ENCODE measurements around the gene STRA8. TPM values are rescaled to one million over a fixed set of nuclear protein-coding genes. Genes with fewer than 3 reads are reported as not detected.

The STRA8 gene
- total RNA-seq, 1 donor from 2014 or later, result not detected

DNA sequence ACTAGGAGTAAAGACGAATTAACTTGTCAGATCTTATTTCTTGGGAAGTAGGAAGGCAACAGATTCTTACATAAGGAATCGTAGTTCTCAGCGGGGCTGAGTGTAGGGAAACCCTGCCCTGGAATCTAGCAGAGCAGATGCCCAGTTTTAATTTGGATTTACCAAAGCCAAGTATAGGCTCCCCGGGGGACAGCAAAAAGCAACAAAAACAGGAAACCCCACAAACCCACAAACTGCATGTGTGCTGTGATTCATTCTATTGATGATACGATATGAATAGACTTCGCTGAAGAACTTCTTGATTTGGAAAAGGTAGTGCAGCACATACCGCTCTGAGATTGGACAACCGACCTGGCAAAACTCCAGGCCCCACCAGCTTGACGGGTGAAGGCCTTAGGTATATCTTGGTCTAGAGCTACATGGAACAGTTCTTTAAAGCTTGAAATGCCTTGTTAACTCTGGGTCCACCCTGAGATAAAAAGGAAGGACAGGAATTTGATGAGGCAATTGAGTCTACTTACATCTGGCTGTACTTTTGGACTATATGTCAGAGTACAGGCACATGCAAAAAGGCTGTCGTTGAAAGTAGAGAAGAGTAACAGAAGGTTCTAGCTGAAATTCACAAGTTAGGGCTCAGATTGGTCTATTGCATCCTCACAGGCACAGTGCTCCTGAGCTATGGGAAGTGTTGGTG, 49.1 kb downstream of the STRA8 start:
- DNase-seq (ENCODE audit: low read depth), result no peak
- TF ChIP-seq CTCF (conservative IDR thresholded peaks at IDR 0.05; ENCODE audit: low read depth, low read length), result no peak
- H3K4me3 ChIP-seq (ENCODE audit: low read depth, low read length), result no peak overlapping the region

DNA sequence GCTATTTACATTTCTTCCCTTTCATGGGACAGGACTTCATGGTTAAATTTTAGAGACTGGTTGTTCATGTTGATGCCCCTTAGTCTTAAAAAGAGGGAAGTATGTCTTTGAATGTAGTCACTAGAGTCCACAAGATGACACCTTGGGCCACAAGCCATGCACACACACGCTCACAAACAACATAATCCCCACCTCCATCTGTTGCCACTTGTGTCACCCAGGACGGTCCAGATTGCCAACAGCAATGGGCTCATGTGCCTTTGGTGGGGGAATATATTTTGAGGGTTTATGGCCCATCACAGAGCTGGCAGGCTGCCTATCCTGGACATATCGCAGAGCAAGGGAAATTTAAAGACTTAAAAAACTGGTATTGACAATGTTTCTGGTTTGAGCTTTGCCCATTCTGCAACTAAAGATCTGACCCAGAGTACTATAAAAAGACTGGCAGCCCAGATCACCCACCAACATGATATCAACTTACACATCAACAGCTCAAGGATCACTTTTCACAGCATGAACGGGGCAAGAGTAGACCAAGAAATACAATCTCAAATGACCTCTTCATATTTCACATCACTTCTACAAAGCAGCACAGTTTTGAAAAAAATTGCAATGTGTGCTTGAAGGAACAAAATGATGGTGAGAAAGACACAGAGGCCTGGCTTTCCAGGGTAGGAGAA, 50.5 kb downstream of the STRA8 start:
- TF ChIP-seq CTCF (conservative IDR thresholded peaks at IDR 0.05; ENCODE audit: low read depth, low read length), result no peak
- DNase-seq (ENCODE audit: low read depth), result no peak
- H3K4me3 ChIP-seq (ENCODE audit: low read depth, low read length), result no peak overlapping the region

DNA sequence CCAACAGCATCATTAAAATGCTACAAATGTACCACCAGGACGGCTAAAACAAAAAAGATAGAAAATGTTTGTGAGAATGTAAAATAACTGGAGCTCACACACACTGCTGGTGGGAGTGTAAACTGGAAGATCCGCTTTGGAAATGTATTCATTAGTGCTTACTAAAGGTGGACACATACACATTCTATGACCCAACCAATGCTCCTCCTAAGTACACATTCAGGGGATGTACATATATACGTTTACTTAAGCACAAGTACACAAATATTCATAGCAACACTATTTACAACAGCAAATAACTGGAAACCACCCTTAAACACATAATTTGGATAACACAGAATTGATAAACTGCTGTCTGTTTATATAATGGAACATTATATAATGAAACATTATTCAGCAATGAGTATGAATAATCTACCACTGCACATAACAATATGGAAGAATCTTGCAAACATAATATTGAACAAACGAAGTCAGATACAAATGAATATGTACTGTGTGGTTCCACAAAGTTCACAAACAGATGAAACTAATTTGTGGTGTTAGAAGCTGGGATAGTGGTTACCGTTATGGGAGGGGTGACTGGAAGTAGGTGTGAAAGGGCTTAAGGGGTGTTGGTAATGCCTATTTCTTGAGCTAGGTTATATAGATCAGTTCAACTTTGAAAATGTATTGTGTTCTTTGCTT, 52.1 kb downstream of the STRA8 start:
- DNase-seq (ENCODE audit: low read depth), result no peak
- no peak overlapping the region for H3K4me3 ChIP-seq (ENCODE audit: low read depth, low read length)
- no peak for TF ChIP-seq CTCF (conservative IDR thresholded peaks at IDR 0.05; ENCODE audit: low read depth, low read length)

GRCh38 chr7:135286876-135287275, 53.2 kb downstream of the STRA8 start:
- no peak overlapping the region for H3K4me3 ChIP-seq (ENCODE audit: low read depth, low read length)
- DNase-seq (ENCODE audit: low read depth), result no peak
- no peak for TF ChIP-seq CTCF (conservative IDR thresholded peaks at IDR 0.05; ENCODE audit: low read depth, low read length)

- no peak for TF ChIP-seq CTCF (conservative IDR thresholded peaks at IDR 0.05; ENCODE audit: low read depth, low read length)
- no peak overlapping the region for H3K4me3 ChIP-seq (ENCODE audit: low read depth, low read length)
- no peak for DNase-seq (ENCODE audit: low read depth)
These were observed 57.0 kb downstream of the STRA8 start for GRCh38 chr7:135290594-135290993.

GRCh38 chr7:135291809-135292253, 58.2 kb downstream of the STRA8 start:
- TF ChIP-seq CTCF (conservative IDR thresholded peaks at IDR 0.05; ENCODE audit: low read depth, low read length), result no peak
- H3K4me3 ChIP-seq (ENCODE audit: low read depth, low read length), result no peak overlapping the region
- DNase-seq (ENCODE audit: low read depth), result peak; percentile 59
